RCC 7860 (cell line): Measurements from ENCODE around the gene ATP8B2.
A peak's percentile ranks its signal among the peaks of the same experiment; 100 is the strongest.
"Not testable (repeated sequence)": the region's sequence is repeated elsewhere in the genome, so short reads cannot be mapped to it uniquely, and the experiment has no call there.

ENCODE experiments used
- DNase-seq: peaks from one replicate; pipeline ENCODE4 v3.0.0-alpha.2; 2015; ENCODE audit warnings: low spot score
- FAIRE-seq: peaks from 2 replicates; lab custom pipeline; 2012; peaks lifted over from hg19 to GRCh38; lab: Jason Lieb, UNC

ATP8B2 gene

DNA sequence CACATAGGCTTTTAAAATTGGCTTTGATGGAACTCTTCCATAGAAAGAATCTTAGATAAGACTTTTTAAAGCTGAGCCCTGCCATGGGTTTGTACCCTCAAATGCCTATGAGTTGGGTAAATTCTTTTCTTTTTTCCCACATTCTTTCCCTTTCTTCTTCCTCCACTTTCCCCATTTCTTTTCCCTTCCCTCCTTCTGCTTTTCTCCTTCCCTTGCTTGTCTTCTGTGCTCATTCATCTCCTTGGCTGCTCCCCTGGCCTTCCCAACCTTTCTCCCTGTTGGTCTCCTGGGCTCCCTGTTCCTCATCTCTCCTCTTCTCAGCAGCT lies 3.8 kb upstream of the ATP8B2 start:
- not testable (repeated sequence) for FAIRE-seq, DNase-seq

- no peak for DNase-seq
- no peak for FAIRE-seq
Measured at GRCh38 chr1:154323493-154323892, 1.8 kb upstream of the ATP8B2 start.

GRCh38 chr1:154324241-154324640 lies 1.1 kb upstream of the ATP8B2 start:
- DNase-seq (no peak), FAIRE-seq (no peak)

GRCh38 chr1:154325583-154326545 lies 539 bp downstream of the ATP8B2 start:
- no peak for FAIRE-seq
- no peak for DNase-seq

DNA sequence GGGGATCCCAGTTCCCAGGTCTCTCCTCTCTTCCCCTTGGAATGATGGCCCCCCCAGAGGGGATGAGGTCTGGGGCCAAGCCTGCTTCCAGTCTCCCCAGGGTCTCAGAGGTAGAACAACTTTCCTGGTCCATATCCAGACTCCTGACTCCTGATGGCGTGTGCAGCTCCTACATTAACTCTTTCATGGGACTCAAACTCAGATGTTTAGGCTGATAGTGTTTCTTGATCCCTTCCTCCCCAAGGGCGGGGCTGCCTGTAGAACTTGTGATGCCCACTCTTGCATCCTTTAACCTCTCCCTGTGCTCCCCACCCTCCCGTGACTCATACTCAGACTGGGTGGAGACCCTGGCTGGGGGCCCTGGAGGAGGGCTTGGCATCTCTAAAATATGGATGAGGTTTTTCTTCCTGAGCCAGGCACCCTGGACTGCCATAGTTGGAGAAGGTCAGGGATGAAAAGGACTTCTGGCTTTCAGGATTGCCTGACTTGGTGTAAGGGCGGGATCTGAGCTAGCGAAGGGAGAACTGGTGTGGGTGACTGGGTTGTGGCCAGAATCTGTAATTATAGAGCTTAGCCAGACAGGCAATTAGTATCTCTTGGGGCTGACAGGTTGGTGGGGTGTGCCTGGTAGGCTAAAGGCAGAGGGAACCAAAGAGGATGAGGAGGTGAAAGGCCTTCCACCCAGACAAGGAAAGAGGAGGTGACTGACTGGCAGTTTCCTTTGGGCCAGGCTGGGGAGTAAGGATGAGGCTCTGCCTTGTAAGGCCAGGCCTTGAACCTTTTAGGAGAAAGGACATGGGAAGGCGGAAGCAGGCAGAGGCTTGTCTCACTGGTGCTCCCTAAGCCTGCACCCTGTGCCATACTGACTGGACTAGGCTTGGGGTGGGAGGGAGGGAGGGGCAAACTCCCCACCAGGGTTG lies 1.5 kb downstream of the ATP8B2 start:
- no peak for DNase-seq

GRCh38 chr1:154327466-154328317 lies 2.4 kb downstream of the ATP8B2 start:
- FAIRE-seq, result no peak
- no peak for DNase-seq

More for the DNA sequence above, 1.5 kb downstream of the ATP8B2 start:
- no peak for FAIRE-seq

DNA sequence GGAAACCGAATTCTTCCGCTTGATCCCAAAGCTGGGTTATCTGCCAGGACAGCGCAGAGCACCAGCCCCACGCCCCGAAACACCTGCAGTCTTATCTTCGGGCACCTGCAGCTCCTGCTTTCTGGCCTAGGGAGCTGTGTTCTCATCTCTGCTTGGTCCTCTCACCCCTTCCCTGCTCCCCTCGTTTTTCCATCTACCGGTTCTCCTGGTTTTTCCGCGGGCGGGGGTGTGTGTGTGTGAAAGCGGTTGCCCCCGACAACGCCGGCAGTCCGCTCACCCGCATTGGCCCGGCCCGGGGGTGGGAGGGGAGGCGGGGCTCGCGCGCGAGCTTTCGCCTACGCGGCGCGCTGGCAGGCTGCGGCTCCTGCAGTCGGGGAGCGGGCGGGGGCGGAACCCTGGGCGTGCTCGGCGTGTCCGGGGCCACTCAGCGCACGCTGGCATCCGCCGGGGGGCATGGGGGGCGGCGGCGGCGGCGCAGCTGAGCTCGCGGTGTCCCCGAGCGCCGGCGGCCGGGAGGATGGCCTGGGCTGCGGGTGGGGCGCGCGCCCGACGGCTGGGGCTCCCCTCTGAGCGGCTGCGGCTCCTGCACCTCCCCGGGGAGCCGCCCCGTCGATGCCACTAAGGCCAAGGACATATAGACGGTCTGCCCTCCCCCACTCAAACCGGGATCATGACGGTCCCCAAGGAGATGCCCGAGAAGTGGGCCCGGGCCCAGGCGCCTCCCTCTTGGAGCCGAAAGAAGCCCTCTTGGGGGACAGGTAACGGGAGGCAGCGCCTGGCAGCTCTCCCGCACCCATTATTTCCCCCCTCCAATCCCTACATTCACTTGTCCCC lies 3.2 kb downstream of the ATP8B2 start:
- no peak for DNase-seq
- no peak for FAIRE-seq

DNA sequence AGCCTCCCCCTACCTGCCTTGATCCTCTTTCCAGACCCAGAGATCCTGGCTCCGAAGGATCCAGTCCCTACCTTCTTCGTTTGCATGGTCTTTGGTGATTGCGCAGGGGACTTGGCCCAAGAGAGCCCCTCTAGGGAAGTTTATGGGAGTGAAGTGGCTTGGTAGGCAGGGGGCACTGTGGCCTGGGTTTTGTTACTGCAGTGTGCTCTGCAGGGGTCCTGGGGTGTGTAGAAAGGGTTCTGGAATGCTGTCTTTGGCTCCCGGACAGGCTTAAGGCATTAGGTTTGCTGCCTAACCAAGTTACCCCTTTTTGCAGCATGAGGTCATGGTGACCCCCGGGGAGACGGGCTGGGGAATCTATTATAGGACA lies 3.8 kb downstream of the ATP8B2 start:
- FAIRE-seq (no peak), DNase-seq (no peak)

- no peak for FAIRE-seq
- DNase-seq, result no peak
Measured at GRCh38 chr1:154329551-154330131, 4.3 kb downstream of the ATP8B2 start.

DNA sequence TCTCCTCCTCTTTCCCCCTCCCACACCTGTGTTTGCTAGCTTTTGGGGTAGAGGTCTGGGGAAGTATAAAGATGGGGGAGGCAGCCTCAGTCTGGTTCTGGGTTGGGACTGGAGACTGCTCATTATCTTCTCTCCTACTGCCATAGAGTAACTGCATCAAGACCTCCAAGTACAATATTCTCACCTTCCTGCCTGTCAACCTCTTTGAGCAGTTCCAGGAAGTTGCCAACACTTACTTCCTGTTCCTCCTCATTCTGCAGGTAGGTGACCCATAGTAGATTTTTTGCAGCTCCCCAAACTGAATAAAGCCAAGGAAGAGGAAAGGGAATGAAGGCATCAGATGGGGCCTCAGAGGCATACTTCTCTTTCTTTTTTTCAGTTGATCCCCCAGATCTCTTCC lies 5.3 kb downstream of the ATP8B2 start:
- DNase-seq (no peak), FAIRE-seq (no peak)

DNA sequence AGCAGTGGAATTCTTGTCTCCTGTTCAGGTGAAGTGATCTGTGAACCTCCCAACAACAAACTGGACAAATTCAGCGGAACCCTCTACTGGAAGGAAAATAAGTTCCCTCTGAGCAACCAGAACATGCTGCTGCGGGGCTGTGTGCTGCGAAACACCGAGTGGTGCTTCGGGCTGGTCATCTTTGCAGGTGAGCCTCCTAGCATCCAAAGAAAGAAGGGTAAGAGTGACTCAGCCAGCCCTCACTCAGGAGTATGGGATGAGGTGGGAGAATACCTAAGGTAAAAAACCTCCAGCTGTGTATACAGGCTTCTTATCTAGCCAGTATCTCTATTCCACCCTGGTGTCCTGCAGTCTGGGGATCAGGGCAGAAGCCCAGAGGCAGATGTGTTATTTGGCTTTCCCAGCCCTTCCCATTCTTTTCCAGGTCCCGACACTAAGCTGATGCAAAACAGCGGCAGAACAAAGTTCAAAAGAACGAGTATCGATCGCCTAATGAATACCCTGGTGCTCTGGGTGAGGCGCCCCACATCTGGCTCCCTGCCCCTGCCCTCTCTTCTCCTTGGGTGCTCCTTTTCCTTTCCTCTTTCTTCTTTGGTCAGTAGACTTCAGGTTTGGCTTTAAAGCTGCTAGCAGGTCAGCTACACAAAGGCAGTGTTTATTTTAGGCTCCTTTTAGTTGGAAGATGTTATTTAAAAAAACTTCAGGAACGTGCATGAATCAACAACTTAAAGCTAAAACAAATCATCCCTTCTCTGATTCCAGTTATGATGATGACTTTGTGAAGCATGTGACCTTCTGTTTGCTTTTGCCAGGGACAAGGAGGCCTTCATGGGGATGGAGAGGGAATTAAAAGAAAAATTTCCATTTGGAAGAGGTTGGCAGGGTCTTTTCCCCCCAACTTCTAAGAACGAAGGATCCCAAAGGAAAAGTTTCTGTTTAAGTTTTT lies 9.0 kb downstream of the ATP8B2 start:
- DNase-seq (no peak), FAIRE-seq (no peak)

GRCh38 chr1:154335025-154335714 lies 9.8 kb downstream of the ATP8B2 start:
- no peak for FAIRE-seq

GRCh38 chr1:154337253-154337894 lies 12.0 kb downstream of the ATP8B2 start:
- DNase-seq (no peak), FAIRE-seq (no peak)

More at GRCh38 chr1:154335025-154335714, 9.8 kb downstream of the ATP8B2 start:
- DNase-seq, result peak; percentile 37

- FAIRE-seq (no peak), DNase-seq (no peak)
Measured at GRCh38 chr1:154338875-154339274, 13.6 kb downstream of the ATP8B2 start.

GRCh38 chr1:154341366-154341765 lies 16.0 kb downstream of the ATP8B2 start:
- not testable (repeated sequence) for FAIRE-seq

GRCh38 chr1:154342132-154342531 lies 16.8 kb downstream of the ATP8B2 start:
- no peak for DNase-seq
- FAIRE-seq, result no peak

More at GRCh38 chr1:154341366-154341765, 16.0 kb downstream of the ATP8B2 start:
- DNase-seq, result not testable (repeated sequence)

DNA sequence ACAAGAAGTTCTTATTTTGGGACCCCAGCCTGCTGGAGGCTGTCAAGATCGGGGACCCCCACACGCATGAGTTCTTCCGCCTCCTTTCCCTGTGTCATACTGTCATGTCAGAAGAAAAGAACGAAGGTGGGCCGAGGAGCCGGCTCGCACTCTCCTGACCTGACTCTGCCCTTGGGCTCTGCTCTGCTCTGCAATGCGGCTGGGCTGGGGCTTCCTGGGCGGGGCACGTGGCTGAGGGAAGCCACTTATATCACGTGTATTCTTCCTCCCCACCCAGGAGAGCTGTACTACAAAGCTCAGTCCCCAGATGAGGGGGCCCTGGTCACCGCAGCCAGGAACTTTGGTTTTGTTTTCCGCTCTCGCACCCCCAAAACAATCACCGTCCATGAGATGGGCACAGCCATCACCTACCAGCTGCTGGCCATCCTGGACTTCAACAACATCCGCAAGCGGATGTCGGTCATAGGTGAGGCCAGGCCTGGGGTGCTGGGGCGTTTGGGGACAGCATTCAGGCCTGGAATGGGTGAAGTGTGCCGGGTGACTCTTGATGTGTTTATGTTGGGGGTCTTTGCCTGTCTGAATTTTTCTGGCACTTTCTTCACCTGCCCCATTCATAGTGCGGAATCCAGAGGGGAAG lies 17.6 kb downstream of the ATP8B2 start:
- FAIRE-seq, result no peak
- no peak for DNase-seq
